ENCODE data around the gene HOXD10.

Gene HOXD10

DNA sequence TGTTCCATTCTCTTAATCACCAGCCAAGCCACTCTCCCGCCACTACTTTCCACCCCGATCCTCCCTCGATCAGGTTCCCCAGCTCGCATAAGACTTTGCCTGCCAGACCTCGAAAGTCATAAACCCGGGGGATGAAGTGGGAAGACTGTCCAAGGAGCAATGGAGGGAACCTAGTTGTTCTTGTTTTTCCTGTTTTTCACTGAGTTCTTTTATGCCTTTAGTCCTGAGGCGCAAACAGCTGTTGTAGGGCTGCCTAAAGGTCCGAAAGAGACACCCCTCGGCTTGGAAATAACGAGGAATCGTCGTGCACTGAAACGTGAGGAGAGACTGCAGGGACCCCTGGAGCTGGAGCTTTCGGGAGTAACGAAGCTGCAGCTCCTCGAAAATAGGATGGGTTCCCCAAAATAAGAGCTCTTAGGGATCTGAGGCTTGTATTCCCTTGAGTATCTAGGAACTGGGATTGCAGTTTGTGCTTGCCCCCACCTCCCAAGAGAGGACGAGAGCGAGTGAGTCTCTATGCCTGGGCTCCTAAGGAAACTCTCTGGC is 18.7 kb upstream of the HOXD10 start:
- no peak overlapping the region for H3K4me3 ChIP-seq (ENCODE audit: low read length)
- H3K4me1 ChIP-seq (ENCODE audit: control insufficient read depth, insufficient read depth, low read length): peaks cover 6% of the 10 kb centered on the region; the same call in 1 of the 2 replicates
- H3K9me3 ChIP-seq (ENCODE audit: control insufficient read depth, insufficient read depth, low read length): no peaks in the 10 kb centered on the region
- DNase-seq (ENCODE audit: low read depth, low spot score): no peak
- H3K36me3 ChIP-seq (ENCODE audit: control insufficient read depth, insufficient read depth, low read length): no peaks in the 10 kb centered on the region
- peaks cover 78% of the 10 kb centered on the region for H3K27me3 ChIP-seq (ENCODE audit: control insufficient read depth, insufficient read depth, low read length)
- no CpG with 5 or more reads among the region's 18 CpGs for WGBS (ENCODE audit: insufficient coverage, insufficient read length)
- no peak overlapping the region for H3K27ac ChIP-seq (ENCODE audit: low read length)

GRCh38 chr2:176098366-176099158 is 18.0 kb upstream of the HOXD10 start:
- H3K27ac ChIP-seq (ENCODE audit: low read length): no peak overlapping the region
- no peak overlapping the region for H3K4me3 ChIP-seq (ENCODE audit: low read length)
- no peaks in the 10 kb centered on the region for H3K36me3 ChIP-seq (ENCODE audit: control insufficient read depth, insufficient read depth, low read length)
- H3K4me1 ChIP-seq (ENCODE audit: control insufficient read depth, insufficient read depth, low read length): peaks cover 3% of the 10 kb centered on the region; the same call in 1 of the 2 replicates
- no peak for DNase-seq (ENCODE audit: low read depth, low spot score)
- WGBS (ENCODE audit: insufficient coverage, insufficient read length): no CpG with 5 or more reads among the region's 35 CpGs
- H3K9me3 ChIP-seq (ENCODE audit: control insufficient read depth, insufficient read depth, low read length): no peaks in the 10 kb centered on the region
- peaks cover 79% of the 10 kb centered on the region for H3K27me3 ChIP-seq (ENCODE audit: control insufficient read depth, insufficient read depth, low read length)

DNA sequence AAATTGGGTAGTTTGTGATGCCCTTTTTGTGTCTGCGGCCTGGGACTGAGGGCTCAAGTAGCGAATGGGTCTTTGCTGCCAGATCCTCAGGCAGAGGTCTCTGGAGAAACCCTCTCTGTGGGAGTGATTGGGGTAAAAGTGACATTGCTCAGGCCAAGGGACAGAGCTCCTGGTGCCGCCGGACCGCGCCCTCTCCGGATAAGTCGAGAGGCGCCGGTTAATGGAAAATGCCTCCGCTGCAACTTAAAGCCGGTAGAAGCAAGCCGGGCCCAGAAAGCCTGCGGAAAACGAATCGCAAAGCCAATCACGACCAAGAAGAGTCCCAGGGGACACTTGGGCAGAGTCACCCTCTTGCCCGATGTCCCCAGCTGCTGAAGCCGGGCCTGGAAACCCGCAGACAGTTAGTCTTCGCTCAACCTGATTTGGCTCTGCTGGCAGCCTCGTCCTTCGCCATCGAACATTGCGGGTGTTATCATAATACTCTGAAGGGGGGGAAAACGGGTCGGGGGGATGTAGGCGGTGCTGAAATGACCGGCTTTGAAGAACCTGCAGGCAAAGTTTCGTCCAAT is 17.3 kb upstream of the HOXD10 start:
- H3K4me1 ChIP-seq (ENCODE audit: control insufficient read depth, insufficient read depth, low read length): peaks cover 3% of the 10 kb centered on the region; the same call in 1 of the 2 replicates
- no CpG with 5 or more reads among the region's 30 CpGs for WGBS (ENCODE audit: insufficient coverage, insufficient read length)
- no peaks in the 10 kb centered on the region; the same call in 1 of the 2 replicates for H3K36me3 ChIP-seq (ENCODE audit: control insufficient read depth, insufficient read depth, low read length)
- no peak for DNase-seq (ENCODE audit: low read depth, low spot score)
- no peaks in the 10 kb centered on the region for H3K9me3 ChIP-seq (ENCODE audit: control insufficient read depth, insufficient read depth, low read length)
- H3K27ac ChIP-seq (ENCODE audit: low read length): no peak overlapping the region
- H3K27me3 ChIP-seq (ENCODE audit: control insufficient read depth, insufficient read depth, low read length): peaks cover 79% of the 10 kb centered on the region
- no peak overlapping the region for H3K4me3 ChIP-seq (ENCODE audit: low read length)

DNA sequence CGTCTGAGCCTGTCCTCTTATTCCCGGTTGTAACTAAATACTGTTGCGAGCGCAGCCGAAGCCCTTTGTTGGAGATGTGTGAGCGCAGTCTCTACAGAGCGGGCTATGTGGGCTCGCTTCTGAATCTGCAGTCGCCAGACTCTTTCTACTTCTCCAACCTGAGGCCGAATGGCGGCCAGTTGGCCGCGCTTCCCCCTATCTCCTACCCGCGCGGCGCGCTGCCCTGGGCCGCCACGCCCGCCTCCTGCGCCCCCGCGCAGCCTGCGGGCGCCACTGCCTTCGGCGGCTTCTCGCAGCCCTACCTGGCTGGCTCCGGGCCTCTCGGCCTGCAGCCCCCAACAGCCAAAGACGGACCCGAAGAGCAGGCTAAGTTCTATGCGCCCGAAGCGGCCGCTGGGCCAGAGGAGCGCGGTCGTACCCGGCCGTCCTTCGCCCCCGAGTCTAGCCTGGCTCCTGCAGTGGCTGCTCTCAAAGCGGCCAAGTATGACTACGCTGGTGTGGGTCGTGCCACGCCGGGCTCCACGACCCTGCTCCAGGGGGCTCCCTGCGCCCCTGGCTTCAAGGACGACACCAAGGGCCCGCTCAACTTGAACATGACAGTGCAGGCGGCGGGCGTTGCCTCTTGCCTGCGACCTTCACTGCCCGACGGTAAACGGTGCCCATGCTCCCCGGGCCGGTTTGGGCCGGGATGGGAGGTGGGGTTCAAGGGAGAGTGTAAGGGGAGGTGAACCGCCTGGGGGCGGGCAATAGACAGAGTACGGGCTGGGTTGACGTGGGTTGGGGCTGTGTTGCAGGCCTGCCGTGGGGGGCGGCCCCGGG is 16.6 kb upstream of the HOXD10 start, which contains the start of gene HOXD12:
TSS of gene HOXD12 (plus strand) at position 68 of the 819 bp plus-strand sequence. CDS start at position 75, 7 bp downstream.
- H3K4me1 ChIP-seq (ENCODE audit: control insufficient read depth, insufficient read depth, low read length): peaks cover 3% of the 10 kb centered on the region; the same call in 1 of the 2 replicates
- peaks cover 80% of the 10 kb centered on the region for H3K27me3 ChIP-seq (ENCODE audit: control insufficient read depth, insufficient read depth, low read length)
- no peaks in the 10 kb centered on the region for H3K9me3 ChIP-seq (ENCODE audit: control insufficient read depth, insufficient read depth, low read length)
- no peak within 1 kb of the TSS for H3K27ac ChIP-seq (ENCODE audit: low read length)
- H3K36me3 ChIP-seq (ENCODE audit: control insufficient read depth, insufficient read depth, low read length): no peaks in the 10 kb centered on the region; the same call in 1 of the 2 replicates
- no peak for DNase-seq (ENCODE audit: low read depth, low spot score)
- H3K4me3 ChIP-seq (ENCODE audit: low read length): no peak within 1 kb of the TSS
- no CpG with 5 or more reads among the region's 70 CpGs for WGBS (ENCODE audit: insufficient coverage, insufficient read length)

DNA sequence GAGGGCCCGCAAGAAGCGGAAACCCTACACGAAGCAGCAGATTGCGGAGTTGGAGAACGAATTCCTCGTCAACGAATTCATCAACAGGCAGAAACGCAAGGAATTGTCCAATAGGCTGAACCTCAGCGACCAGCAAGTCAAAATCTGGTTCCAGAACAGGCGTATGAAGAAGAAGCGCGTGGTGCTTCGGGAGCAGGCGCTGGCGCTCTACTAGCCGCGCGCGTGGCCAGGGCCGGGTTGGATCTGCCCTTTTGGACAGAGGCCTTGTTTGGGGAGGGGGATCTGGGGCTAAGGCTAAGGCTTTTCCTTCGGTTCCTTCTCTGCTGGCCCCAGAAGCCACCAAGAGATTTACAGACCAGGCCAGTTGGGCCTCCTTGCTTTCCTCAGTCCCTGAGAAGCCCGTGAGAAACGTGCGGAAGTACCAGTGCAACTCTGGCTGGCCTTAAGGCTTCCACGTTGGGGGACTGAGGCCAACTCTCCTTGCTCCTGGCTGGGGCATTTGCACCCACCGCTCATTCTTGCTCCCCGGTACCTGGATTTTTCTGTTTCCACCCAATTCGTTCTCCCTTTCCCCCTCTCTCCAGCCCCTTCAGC is 15.9 kb upstream of the HOXD10 start:
- H3K9me3 ChIP-seq (ENCODE audit: control insufficient read depth, insufficient read depth, low read length): no peaks in the 10 kb centered on the region
- H3K27ac ChIP-seq (ENCODE audit: low read length): no peak overlapping the region
- peaks cover 80% of the 10 kb centered on the region for H3K27me3 ChIP-seq (ENCODE audit: control insufficient read depth, insufficient read depth, low read length)
- no peaks in the 10 kb centered on the region; the same call in 1 of the 2 replicates for H3K36me3 ChIP-seq (ENCODE audit: control insufficient read depth, insufficient read depth, low read length)
- no peak for DNase-seq (ENCODE audit: low read depth, low spot score)
- H3K4me1 ChIP-seq (ENCODE audit: control insufficient read depth, insufficient read depth, low read length): peaks cover 5% of the 10 kb centered on the region
- no peak overlapping the region for H3K4me3 ChIP-seq (ENCODE audit: low read length)
- WGBS (ENCODE audit: insufficient coverage, insufficient read length): no CpG with 5 or more reads among the region's 28 CpGs

GRCh38 chr2:176101216-176101830 is 15.3 kb upstream of the HOXD10 start:
- Histone ChIP-seq H3K27ac (ENCODE audit: low read length) (no peak overlapping the region), H3K27me3 (ENCODE audit: control insufficient read depth, insufficient read depth, low read length) (peaks cover 87% of the 10 kb centered on the region), H3K4me1 (ENCODE audit: control insufficient read depth, insufficient read depth, low read length) (peaks cover 5% of the 10 kb centered on the region), H3K4me3 (ENCODE audit: low read length) (no peak overlapping the region), H3K9me3 (ENCODE audit: control insufficient read depth, insufficient read depth, low read length) (no peaks in the 10 kb centered on the region), H3K36me3 (ENCODE audit: control insufficient read depth, insufficient read depth, low read length) (no peaks in the 10 kb centered on the region; the same call in 1 of the 2 replicates)
- no CpG with 5 or more reads among the region's 2 CpGs for whole genome bisulfite sequencing (ENCODE audit: insufficient coverage, insufficient read length)
- DNase-seq (ENCODE audit: low read depth, low spot score): no peak

DNA sequence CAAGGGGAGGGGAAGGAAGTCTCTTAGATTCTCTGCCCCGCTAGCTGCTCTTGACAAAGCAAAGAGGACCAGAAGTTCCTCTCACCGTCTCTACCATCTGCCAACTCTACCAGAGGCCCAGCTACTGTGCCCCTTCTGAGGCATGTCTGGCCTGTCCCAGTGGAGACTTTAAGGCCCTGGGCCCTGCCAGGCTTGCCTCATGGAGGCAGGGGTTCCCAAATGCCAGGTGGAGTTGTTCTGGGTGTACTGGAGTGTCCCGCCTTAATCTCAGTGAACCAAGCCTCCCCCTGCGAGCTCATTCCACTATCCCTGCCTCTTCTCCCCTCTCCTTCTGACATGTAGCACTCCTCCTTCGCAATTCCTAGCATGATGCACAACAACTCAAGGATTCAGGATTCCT is 14.7 kb upstream of the HOXD10 start:
- DNase-seq (ENCODE audit: low read depth, low spot score): no peak
- H3K27me3 ChIP-seq (ENCODE audit: control insufficient read depth, insufficient read depth, low read length): peaks cover 91% of the 10 kb centered on the region

DNA sequence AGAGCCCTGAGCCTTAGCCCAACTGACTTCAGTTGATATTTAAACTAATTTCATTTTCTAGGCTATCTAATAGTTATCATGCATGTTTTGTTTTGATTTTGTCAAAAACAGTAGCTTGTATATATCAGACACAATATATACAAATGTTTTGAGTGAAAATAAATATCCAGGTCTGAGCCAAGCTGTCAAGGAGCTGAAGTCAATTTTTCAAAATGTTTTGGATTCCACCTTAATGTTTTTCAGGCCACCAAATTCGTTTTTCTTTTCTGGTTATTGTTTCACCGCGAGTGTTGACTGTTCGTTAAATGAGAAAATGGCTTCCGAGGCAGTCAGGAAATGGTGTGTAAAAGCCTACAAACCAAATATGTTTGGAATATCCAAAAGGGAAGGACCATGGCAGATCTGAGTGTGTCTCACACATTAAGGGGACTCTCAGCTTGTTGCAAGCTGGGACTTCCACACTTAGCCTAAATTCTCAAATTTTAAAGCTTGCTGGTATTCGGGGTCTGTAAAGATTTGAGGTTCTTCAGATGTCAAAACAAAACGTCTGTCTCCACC is 14.2 kb upstream of the HOXD10 start:
- WGBS (ENCODE audit: insufficient coverage, insufficient read length): no CpG with 5 or more reads among the region's 7 CpGs

More for the DNA sequence above, 14.7 kb upstream of the HOXD10 start:
- H3K4me1 ChIP-seq (ENCODE audit: control insufficient read depth, insufficient read depth, low read length): peaks cover 5% of the 10 kb centered on the region
- no peaks in the 10 kb centered on the region for H3K9me3 ChIP-seq (ENCODE audit: control insufficient read depth, insufficient read depth, low read length)
- H3K4me3 ChIP-seq (ENCODE audit: low read length): no peak overlapping the region
- WGBS (ENCODE audit: insufficient coverage, insufficient read length): no CpG with 5 or more reads among the region's 5 CpGs
- no peaks in the 10 kb centered on the region; the same call in 1 of the 2 replicates for H3K36me3 ChIP-seq (ENCODE audit: control insufficient read depth, insufficient read depth, low read length)
- no peak overlapping the region for H3K27ac ChIP-seq (ENCODE audit: low read length)

GRCh38 chr2:176103194-176103593 is 13.4 kb upstream of the HOXD10 start:
- Histone ChIP-seq H3K4me1 (ENCODE audit: control insufficient read depth, insufficient read depth, low read length) (peaks cover 9% of the 10 kb centered on the region), H3K4me3 (ENCODE audit: low read length) (no peak overlapping the region), H3K36me3 (ENCODE audit: control insufficient read depth, insufficient read depth, low read length) (no peaks in the 10 kb centered on the region; the same call in 1 of the 2 replicates), H3K9me3 (ENCODE audit: control insufficient read depth, insufficient read depth, low read length) (no peaks in the 10 kb centered on the region), H3K27me3 (ENCODE audit: control insufficient read depth, insufficient read depth, low read length) (peaks cover 96% of the 10 kb centered on the region), H3K27ac (ENCODE audit: low read length) (no peak overlapping the region)
- no peak for DNase-seq (ENCODE audit: low read depth, low spot score)
- WGBS (ENCODE audit: insufficient coverage, insufficient read length): no CpG with 5 or more reads among the region's 7 CpGs

More for the DNA sequence above, 14.2 kb upstream of the HOXD10 start:
- Histone ChIP-seq H3K36me3 (ENCODE audit: control insufficient read depth, insufficient read depth, low read length) (no peaks in the 10 kb centered on the region; the same call in 1 of the 2 replicates), H3K9me3 (ENCODE audit: control insufficient read depth, insufficient read depth, low read length) (no peaks in the 10 kb centered on the region), H3K27ac (ENCODE audit: low read length) (no peak overlapping the region), H3K4me3 (ENCODE audit: low read length) (no peak overlapping the region), H3K27me3 (ENCODE audit: control insufficient read depth, insufficient read depth, low read length) (peaks cover 97% of the 10 kb centered on the region), H3K4me1 (ENCODE audit: control insufficient read depth, insufficient read depth, low read length) (peaks cover 9% of the 10 kb centered on the region)
- DNase-seq (ENCODE audit: low read depth, low spot score): no peak

All from iPS DF 6.9 (cell line).